GM10266 (cell line): ENCODE measurements around the gene MMD.

ENCODE experiments used
- DNase-seq: peaks from one replicate; pipeline ENCODE4 v3.0.0; 2012; ENCODE audit errors: extremely low spot score
- CTCF ChIP-seq: IDR thresholded peaks from 2 replicates; pipeline ENCODE4 v1.5.1; 2012; ENCODE audit warnings: mild to moderate bottlenecking, low read depth; ENCODE audit not compliant: control insufficient read depth, insufficient read depth; ENCODE audit errors: missing control alignments

Gene MMD

DNA sequence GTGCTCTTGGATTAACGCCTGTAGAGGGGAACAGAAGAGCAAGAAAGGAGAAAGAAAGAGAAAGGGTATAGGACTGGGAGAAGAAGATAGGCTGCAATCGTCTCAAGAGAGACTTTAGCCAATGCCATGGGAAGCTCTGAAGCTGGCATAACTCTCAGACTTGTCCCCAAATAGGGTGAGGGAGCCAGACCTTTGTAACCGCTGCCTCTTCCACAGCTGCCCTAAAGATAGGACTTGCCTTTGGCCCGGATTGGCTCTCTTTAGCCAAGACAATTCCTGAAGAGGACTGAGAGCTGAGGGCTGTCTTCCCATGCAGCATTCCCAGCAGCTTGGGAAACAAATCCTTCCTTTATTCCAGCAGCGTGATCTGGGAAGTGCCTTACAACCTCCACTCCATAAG is 20.8 kb upstream of the MMD start:
- no peak for DNase-seq
- no peak for TF ChIP-seq CTCF

- no peak for DNase-seq
These were observed 19.9 kb upstream of the MMD start for GRCh38 chr17:55441544-55441943.

DNA sequence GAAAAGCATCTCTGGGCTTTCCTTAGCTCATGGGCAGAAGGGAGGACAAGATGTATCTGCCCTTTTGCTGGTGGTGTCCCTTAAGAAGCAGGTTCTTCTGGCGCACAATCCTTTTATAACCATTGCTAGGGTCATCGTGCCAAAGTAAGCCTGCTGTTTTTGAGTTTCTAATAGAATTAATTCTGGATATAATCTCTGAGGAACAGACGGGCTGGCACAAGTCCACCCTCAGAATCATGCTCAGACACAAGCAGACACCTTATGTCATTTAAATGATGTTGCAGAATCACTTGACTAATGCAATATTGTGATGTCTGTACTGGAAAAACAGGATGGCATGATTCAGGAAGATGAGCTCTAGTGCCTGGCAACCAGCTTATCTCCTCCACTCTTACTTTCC is 18.8 kb upstream of the MMD start:
- TF ChIP-seq CTCF: no peak
- DNase-seq: no peak

More at GRCh38 chr17:55441544-55441943, 19.9 kb upstream of the MMD start:
- no peak for TF ChIP-seq CTCF

- no peak for TF ChIP-seq CTCF
- peak; percentile 60 for DNase-seq
These were observed 15.5 kb upstream of the MMD start for GRCh38 chr17:55437159-55437605.

- TF ChIP-seq CTCF: no peak
- no peak for DNase-seq
These were observed 14.9 kb upstream of the MMD start for GRCh38 chr17:55436224-55437158.

GRCh38 chr17:55435408-55435807 is 13.8 kb upstream of the MMD start:
- DNase-seq: no peak
- no peak for TF ChIP-seq CTCF

GRCh38 chr17:55434721-55435120 is 13.1 kb upstream of the MMD start:
- no peak for TF ChIP-seq CTCF

More at GRCh38 chr17:55434721-55435120, 13.1 kb upstream of the MMD start:
- no peak for DNase-seq
